Measurements from ENCODE around the gene SYTL2.

Gene SYTL2

DNA sequence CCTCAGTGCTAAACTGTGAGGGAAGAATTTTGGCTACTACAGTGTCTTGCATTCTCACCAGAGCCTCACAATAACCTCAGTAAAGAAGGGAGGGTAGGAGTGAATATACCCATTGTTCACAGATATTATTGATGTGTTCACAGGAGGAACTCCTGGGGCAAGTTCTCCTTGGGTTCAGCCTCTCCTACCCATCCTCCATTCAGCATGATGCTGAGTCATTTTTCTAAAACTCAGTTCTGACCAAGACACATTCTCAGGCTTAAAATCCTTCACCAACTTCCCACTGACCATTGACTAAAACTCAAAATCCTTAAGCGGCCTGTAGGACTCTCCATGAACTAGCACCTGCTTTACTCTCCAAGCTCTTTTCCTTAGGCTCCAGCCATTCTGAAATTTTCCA is 48.7 kb downstream of the SYTL2 start:
- peak; percentile 66 for DNase-seq (ENCODE audit: low spot score)

DNA sequence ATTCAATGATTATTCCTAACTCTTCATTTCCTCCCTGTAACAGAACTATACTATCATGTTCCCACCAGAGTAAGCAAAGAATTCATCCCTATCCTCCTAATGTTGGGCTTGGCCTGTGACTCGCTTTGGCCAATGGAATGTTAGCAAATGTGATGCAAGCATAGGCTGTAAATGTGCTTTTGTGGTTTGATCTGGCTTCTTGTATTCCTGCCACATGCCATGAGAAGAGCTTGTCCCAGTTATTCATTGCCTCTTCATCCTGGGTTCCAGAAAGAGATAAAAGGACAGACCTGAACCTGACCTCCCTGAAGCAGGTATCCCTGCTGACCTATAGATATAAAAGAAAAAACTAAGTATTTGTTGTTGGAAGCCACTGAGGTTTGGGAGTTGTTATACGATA is 51.0 kb downstream of the SYTL2 start:
- DNase-seq (ENCODE audit: low spot score), result no peak

DNA sequence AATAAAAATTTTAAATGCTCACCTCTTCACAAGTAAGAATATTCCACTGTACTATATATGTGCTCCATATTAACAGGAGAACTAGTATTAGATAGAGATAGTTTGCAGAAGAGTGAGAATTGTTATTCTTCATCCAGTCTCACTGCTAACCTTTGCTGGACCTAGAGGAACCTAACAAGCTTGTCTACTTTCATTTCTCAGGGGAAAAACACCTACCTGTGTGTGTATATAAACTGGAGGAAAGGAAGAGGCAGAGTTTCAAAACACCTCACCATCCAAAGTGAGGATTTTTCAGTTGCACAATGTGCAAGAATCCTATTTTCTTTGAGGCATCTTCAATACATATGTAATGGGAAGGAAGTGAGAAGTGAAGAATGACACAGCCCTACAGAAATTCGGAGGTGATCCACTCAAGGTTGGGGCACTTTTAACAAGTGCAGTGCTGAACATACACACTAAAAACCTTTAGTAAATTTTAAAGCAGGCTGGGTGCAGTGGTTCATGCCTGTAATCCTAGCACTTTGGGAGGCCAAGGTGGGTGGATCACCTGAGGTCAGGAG is 52.4 kb downstream of the SYTL2 start:
- DNase-seq (ENCODE audit: low spot score), result no peak

DNA sequence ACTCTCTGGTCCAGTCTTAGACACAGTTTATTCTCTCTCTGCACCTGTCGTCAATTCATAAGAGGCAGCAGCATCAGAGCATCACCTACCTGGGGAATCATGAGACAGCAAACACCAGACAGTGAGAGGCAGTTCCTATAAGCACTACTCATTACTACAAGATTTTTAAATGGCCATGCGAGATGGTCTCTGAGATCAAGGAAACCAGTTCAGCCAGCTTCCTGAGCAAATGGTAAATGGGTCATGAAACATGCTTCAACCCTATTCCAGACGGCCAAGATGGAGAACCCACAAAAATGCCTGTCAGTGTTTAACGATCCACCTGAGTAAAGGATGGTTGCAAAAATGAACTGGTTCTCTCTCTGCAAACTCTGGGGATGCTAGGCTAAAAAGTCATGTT is 52.9 kb downstream of the SYTL2 start:
- no peak for DNase-seq (ENCODE audit: low spot score)

DNA sequence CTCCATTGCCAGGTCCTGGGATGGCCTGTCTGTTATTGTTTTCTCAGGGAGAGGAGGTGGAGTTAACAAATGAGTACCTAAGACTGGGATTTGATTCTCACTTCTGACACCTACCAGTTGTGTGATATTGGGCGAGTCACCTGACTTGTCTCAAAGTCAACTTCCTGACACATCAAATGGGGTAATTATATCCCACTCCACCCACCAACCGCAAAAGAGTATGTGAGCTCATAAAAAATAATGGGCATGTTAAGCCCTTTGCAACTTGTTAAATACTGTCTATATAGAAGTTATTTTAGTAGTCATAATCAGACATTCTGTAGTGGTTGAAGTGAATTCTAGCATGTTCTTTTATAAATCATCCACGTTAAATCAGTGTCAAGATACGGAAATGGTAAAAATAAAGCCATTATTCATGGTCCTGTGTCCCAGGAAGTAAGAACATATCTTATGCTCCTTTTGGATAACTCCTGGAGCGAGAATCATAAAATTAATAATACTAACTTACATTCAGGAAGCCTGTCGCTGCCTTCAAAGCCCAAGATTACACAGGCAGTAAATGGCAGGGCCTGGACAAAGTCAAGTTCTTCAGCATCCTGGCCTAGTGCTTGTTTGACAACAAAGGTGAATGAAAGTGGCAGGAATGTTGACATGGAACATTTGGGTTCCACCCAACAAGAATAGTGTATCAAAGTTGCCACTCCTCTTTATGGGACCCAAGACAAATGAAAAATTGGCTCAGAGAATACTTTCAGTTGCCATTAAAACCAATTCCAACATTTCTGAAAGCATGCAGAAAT is 54.3 kb downstream of the SYTL2 start:
- DNase-seq (ENCODE audit: low spot score), result no peak

DNA sequence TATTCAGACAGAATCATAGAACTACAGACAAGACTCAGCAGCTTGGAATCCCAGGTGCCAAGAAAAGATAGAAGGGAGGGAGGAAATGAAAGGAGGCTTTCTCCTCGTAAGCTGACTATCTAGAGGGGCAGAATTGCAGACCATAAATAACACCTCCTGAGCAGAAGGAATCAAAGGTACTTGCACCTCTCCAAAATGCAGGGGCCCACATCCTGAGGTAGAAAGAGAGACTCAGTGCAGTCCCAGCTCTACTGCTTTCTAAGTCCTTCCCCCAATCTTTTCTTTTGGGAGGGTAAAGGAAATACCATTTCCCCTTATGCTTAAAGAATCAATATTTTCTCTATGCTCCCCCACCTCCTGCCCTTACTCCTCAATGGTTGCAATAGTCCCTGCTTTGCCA is 55.2 kb downstream of the SYTL2 start:
- no peak for DNase-seq (ENCODE audit: low spot score)

DNA sequence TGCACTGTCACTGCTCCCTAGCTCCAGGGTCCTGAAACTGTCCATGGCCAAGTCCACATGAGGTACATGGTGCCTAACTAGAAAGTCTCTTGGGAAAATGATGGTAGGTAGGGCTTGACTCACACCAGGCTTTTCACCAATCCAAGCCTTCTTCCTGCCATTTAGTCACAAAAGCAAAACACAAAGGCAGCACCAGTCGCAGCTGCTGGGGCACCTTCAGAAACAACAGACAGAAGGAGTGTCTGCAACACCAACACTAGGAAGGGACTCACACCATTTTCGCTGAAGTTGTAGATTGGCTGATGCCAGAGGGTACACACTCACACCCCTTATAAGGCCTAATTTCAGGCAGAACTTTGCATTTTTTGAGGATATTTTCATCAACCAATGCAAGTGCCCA is 55.7 kb downstream of the SYTL2 start:
- no peak for DNase-seq (ENCODE audit: low spot score)

DNA sequence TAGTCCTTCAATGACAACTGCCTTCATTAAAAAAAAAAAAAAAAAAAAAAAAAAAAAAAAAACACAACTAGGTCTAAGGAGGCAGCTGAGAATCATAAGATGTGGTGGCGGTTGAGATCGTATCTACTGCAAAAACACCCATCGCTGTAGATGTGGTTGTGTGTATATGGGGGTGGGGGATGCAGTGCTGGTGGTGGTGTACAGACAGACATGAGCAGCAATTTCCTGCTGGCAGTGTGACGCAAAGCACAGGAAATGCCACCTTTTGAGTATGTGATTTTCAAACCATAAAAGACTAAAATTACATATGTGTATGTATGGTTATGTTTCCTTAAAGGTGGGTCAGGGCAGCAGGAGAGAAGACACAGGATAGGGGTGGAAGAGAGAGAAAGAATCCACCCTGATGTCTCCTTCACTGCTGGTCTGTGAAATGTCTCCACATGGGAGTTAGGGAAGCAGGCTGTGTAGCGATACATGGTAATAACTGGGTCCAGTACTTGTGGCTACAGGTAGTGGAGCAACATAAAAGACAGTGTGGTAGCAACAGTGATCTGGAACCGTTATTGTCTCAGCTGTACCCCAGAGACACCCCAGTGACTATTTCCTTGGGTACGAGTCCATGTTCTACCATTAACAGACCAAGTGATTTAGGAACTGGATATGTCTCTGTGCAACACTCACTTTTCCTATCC is 57.9 kb downstream of the SYTL2 start:
- no peak for DNase-seq (ENCODE audit: low spot score)

DNA sequence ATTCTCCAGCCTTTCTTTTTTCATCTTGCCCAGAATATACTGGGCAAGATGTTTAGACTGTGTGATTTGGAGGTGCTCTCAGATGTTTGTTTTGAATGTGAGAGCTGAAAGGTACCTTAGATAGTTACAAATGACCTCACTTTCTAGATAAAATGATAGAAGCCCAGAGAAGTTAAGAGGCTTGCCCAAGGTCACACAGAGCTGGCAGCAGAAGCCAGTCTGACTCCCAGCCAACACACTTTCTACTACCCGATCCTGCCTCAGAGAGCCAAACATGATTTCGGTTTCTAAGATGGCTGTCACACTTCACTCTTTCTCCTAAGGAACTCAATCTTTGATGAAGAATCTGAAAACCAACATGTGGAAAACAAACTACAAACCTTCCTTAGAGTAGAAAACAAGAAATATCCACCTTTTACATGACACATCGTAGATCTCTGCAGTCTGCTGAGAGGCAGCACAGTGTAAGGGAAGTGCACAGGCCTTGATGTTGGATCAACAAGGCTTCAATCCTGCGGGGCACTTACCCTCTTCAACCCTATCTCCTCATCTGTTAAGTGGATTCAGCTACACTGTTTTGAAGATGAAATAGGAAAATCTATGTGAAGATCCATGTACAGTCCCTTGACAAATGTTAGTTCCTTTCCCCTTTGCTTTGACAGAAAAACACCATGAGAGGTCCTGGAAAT is 58.6 kb downstream of the SYTL2 start:
- DNase-seq (ENCODE audit: low spot score), result no peak

DNA sequence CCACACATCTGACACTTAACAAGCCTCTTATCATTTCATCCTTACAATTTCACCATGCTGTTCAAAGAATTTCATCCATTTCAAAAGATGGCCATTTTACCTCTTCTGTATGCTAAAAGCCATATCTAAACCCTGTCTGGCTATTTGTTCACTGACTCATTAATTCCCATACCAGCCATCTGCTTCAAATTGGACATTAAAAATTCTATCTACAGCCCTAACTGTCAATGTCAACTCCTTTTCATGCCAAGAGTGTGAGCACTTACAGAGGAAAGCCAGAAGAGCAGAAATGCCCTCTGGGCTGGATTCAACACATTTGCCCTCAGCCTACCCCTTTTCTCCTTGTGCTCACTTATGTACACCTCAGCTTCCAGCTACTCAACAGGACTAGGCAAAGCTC is 59.2 kb downstream of the SYTL2 start:
- no peak for DNase-seq (ENCODE audit: low spot score)

DNA sequence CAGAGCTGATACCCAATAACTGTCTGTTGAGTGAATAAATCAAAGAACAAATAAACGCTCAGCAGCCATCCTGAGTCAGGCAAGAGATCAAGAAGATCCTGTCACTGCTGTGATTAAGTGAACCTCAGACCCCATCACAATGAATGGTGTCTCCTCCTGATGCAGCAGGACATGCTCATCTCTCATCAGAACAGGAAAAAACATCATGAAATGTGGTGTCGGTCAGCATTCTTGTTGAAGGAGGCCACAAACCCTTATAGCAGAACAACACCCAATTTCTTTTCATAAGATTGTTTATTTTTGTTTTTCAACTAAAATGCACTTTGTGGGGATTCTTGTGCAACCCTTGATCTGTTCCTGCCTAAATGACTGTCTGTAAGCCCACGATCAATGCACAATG is 60.3 kb downstream of the SYTL2 start:
- DNase-seq (ENCODE audit: low spot score), result no peak

DNA sequence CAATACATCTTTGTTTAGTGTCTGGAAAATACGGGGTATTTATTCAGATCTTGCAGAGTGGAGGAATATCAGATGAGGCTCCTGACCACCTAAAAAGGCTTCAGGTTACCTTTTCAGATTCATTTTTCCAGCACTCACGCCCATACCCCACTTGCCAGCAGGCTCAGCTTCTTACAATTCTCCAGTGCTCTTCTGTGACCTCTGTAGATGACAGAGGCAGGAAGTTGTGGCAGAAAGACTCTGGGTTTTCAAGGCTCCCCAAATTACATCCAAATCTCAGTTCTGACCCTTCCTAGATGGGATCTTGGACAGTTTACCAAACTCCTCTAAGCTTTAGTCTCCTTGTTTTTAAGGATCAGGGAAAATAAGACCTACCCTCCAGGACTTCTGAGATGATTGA is 61.1 kb downstream of the SYTL2 start:
- DNase-seq (ENCODE audit: low spot score), result no peak

DNA sequence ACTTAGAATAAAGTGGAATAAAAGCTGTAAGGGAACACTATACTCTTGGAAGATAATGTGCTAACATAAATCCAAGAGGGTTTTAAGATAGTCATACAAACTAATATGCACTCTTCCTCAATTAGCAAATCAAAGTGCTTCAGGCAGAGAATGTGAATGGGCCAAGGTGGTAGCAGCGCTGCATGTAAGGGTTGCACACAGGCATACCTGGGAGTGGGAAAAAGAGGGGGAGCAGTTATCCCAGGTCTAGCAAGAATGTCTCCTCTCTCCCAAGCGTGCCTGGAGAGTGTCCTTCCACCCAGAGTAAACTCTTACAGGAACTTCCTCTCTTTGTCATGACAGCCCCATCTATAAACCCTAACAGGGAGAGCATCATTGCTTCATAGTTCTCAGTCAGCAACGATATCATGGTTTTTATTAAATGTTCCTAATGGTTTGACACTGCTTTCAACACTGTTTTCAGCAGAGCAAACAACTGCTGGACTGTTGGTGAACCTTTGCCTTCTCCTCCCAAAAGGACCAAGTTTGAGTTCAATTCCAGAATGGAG is 61.6 kb downstream of the SYTL2 start:
- no peak for DNase-seq (ENCODE audit: low spot score)

DNA sequence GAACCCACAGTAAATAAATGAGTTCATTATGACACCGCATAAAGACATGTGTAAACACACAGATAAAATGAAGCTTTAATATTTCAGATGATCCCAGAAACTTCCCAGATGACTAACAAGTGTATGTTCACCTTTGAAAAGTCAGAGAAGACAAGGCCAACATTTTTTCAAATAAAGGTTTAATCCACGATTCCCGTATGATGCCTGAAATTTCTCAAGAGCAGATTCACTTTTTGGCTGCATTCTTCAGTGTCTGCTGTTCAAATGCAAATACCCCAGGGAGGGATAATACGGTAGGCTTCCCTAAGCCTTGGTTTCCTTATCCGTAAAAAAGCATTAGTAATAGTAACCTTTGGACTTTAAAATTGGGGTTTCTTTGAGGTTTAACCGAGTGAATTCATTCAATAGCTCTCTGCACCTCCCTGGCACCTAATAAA is 62.5 kb downstream of the SYTL2 start:
- DNase-seq (ENCODE audit: low spot score), result no peak

DNA sequence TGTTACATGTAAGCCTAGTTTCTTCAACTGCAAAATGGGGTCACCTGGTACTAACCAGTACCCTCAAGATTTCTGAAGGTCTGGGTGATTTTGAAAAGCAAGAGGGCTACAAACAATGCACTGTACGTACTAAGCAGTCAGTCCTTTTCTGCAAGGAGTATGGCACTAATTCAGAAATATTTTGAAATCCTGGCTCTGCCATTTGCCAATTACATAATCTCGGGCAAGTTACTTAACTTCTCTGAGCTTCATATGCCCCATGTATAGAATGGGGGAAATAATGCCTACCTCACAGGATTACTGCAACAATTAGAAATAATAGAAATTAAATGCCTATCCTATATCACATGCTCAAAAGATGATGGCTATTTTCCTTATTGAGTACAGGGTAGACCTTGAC is 64.3 kb downstream of the SYTL2 start:
- no peak for DNase-seq (ENCODE audit: low spot score)

DNA sequence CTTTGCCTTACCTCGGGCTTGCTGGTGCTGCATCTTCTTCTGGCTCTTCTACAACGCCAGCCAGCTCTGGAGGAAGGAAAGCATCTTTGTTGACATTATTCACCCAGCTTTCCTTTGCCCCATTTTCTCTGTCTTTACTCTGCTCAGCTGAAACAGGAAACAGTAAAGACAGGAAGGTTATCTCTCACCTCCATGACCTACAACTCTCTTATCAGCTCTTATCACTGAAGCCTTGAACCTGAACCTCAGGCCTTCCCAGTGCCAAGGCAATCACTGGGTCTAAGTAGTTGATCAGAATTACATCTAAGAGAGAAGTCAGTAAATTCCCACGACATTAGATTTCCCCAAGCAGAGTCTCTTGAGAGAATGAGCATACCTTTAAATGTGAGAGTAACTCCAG is 65.3 kb downstream of the SYTL2 start:
- no peak for DNase-seq (ENCODE audit: low spot score)

DNA sequence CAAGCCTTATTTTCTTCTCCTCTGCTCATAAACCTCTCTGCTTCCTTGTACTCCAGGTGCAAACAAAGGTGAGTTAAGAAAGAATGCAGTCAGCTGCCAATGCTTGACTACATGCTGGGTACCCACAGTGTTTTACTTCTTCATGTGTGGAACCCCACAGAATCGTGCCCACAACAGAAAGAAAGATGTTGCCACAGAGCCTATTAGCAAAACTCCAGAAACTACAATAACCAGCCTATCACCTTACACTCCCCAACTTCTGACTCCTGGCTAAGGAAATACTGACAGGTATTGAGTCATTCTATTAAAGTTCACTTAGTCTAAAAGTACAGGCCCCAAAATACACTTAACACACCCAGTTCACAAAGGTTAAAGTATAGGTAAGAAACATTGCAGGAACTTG is 68.1 kb downstream of the SYTL2 start:
- no peak for DNase-seq (ENCODE audit: low spot score)

DNA sequence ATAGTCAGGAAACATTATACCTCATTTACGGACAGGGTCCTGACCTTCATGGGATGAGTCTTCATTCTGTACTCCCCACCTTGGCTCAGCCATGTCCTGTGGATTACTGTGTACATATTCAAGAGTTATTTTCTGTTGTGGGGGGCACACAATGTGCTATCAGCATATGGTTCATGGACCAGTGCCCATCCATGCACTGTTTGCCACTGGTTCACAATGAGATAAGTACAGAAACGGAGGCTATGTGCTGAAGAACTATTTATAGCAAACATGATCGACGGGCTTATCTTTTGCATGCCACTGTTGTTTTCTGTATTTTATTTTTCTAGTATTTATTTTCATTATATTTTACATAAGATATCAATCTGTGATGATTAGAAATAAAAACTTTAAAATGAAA is 68.6 kb downstream of the SYTL2 start:
- no peak for DNase-seq (ENCODE audit: low spot score)

DNA sequence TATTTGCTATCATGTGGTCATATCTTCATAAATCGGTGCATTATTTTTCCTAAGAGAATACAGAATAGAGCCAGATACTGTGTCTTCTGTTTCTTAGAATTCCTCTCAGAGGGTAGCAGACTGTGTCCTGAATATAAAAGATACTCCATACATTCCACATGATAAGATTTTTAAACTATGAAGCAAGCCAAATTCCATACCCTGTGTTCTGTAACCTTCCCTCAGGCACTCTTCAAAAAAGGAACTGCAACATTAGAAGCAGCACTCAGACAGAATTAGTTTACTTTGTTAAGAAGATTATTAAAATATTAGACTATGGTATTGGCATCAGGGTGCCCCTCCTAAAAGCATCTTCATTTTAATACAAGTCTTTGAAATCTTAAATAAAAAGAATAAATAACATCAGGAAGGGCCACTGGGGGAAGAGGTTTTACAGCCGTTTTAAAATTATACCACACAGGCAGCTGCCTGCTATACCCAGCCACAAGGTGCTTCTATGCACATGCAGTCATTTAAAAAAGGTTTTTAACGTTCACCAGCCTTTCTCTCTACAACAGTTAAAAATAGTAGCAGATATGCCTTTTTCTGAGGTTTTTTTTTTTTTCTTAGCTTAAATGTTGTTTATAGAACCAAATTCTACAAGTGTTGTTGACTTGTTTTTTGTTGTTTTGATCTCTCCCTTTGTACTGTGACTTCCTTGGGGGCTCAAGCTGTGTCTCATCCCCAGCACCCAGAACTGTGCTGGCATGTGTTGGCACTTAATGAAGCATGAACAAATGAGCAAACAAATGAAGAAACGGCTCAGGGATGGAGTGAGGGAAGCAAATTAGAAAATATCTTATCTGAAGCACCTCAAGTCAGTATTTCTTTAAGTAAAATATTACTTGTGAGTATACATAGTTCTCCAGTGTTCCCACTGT is 70.2 kb downstream of the SYTL2 start:
- DNase-seq (ENCODE audit: low spot score), result no peak

DNA sequence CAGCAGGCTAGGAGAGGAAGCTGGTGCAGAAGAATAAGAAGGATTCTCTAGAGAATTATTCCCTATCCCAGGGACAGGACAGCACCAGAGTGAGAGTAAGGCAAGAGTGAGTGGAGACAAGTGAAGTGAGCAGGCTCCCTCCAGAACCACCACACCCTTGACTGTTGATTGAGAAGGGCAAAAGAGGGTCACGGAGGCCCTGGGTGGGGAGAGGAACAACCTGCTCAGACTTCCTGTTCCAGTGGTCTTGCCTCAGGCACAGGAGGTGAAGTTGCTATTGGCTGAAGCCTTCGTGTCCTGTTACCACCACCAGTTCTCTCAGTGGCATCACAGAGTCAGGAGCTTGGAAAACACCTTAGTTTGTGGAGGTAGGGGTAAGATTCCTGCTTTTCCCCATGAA is 73.2 kb downstream of the SYTL2 start:
- no peak for DNase-seq (ENCODE audit: low spot score)

DNA sequence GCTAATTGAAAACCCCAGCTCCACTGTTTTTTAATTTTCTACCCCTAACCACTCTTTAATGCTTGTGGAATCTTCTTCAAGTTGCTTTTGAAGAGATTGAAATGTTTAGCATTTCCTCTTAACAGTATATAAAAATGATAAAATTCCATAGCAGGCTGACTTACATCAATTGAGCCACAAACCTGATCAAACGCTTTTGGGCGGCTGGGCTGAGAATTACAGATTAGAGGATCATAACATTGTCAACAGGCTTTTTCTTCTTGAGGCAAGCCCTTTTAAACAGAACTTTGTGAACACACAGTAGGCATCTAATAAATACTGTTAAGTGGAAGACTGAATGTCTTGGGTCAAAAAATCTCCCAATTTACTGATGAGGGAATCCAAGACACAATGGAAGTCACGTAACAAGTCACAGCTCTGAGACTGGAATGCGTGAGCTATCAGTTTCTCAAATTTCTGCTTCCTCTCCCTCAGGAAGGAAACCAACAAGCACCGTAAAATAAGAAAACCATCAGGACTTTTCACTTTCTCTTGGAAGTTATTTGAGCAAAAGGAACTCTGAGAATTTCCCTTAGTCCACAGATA is 75.0 kb downstream of the SYTL2 start:
- no peak for DNase-seq (ENCODE audit: low spot score)
